DND-41 (cell line): ENCODE data around the gene SLCO4A1.

Source experiments
- ATAC-seq: fragments of 200-7000 bp; cut with Tn5 transposase; 3 replicates; pipeline ENCODE4 v1.9.1; 2021; ENCODE audit warnings: low read depth; ENCODE audit not compliant: insufficient read depth
- DNase-seq: peaks from one replicate; pipeline ENCODE4 v3.0.0-alpha.2; 2020
- H2AFZ ChIP-seq: 2 replicates; pipeline ENCODE4 v1.6.0; 2012; ENCODE audit warnings: low read depth, low read length
- H3K27ac ChIP-seq: 2 replicates; pipeline ENCODE4 v1.5.1; 2012; ENCODE audit warnings: low read length, inconsistent platforms
- H3K27me3 ChIP-seq: fragments of 200-600 bp; sonication (generic); 2 replicates; pipeline ENCODE4 v1.6.0; 2012; ENCODE audit warnings: low read length, mild to moderate bottlenecking, inconsistent platforms; ENCODE audit not compliant: insufficient read depth, poor library complexity
- H3K36me3 ChIP-seq: 2 replicates; pipeline ENCODE4 v1.5.1; 2012; ENCODE audit warnings: low read length, inconsistent platforms; ENCODE audit not compliant: insufficient read depth
- H3K4me1 ChIP-seq: 2 replicates; pipeline ENCODE4 v1.5.1; 2012; ENCODE audit warnings: mild to moderate bottlenecking, low read length; ENCODE audit not compliant: insufficient read depth
- H3K4me2 ChIP-seq: 2 replicates; pipeline ENCODE4 v1.6.0; 2012; ENCODE audit warnings: mild to moderate bottlenecking, moderate library complexity, low read length, inconsistent platforms; ENCODE audit not compliant: insufficient read depth
- H3K4me3 ChIP-seq, 2 experiments: fragments of 200-600 bp in 1 of 2; shearing (Covaris generic) in 1 of 2; 2 replicates each; pipeline ENCODE4 v1.5.1; 2012 to 2016; ENCODE audit warnings: inconsistent platforms in 2 of 2, low read length in 2 of 2, mild to moderate bottlenecking in 2 of 2, low read depth in 1 of 2, moderate library complexity in 1 of 2
- H3K79me2 ChIP-seq: 2 replicates; pipeline ENCODE4 v1.6.0; 2012; ENCODE audit warnings: low read length, inconsistent platforms; ENCODE audit not compliant: insufficient read depth
- H3K9ac ChIP-seq: 2 replicates; pipeline ENCODE4 v1.6.0; 2012; ENCODE audit warnings: low read depth, mild to moderate bottlenecking, inconsistent platforms, low read length, moderate library complexity
- H3K9me3 ChIP-seq: 2 replicates; pipeline ENCODE4 v1.5.1; 2012; ENCODE audit warnings: low read length, moderate library complexity, mild to moderate bottlenecking, inconsistent platforms; ENCODE audit not compliant: insufficient read depth, severe bottlenecking
- H4K20me1 ChIP-seq: 2 replicates; pipeline ENCODE4 v1.6.0; 2012; ENCODE audit warnings: low read length; ENCODE audit not compliant: insufficient read depth
- CTCF ChIP-seq: IDR thresholded peaks from 2 replicates; pipeline ENCODE4 v1.5.1; 2012; ENCODE audit warnings: borderline replicate concordance, low read length, moderate library complexity, mild to moderate bottlenecking; ENCODE audit not compliant: poor library complexity, severe bottlenecking; ENCODE audit errors: extremely low read depth
- EZH2 ChIP-seq: IDR thresholded peaks from 3 replicates; pipeline ENCODE4 v1.6.1; 2012; ENCODE audit warnings: borderline replicate concordance, low read depth, mild to moderate bottlenecking, moderate library complexity, low read length, inconsistent platforms; ENCODE audit not compliant: severe bottlenecking

Gene SLCO4A1

GRCh38 chr20:62663145-62664018 lies 21.1 kb downstream of the SLCO4A1 start:
- DNase-seq (no peak), ATAC-seq (no peak)
- Histone ChIP-seq H3K4me3 (no peak overlapping the region), H3K27ac (no peak overlapping the region), H3K27me3 (no peaks in the 10 kb centered on the region), H3K4me1 (no peaks in the 10 kb centered on the region), H3K9ac (no peak overlapping the region), H2AFZ (no peak overlapping the region), H3K79me2 (no peaks in the 10 kb centered on the region), H4K20me1 (peaks cover 57% of the 10 kb centered on the region), H3K36me3 (peaks cover 69% of the 10 kb centered on the region), H3K4me2 (no peak overlapping the region), H3K9me3 (no peaks in the 10 kb centered on the region)
- TF ChIP-seq CTCF, result no peak
- TF ChIP-seq EZH2, result no peak

GRCh38 chr20:62664019-62664971 lies 22.0 kb downstream of the SLCO4A1 start:
- TF ChIP-seq EZH2 (no peak), CTCF (no peak)
- Histone ChIP-seq H2AFZ (no peak overlapping the region), H3K9ac (no peak overlapping the region), H3K9me3 (no peaks in the 10 kb centered on the region), H3K27ac (no peak overlapping the region), H3K79me2 (no peaks in the 10 kb centered on the region), H3K4me2 (no peak overlapping the region), H4K20me1 (peaks cover 55% of the 10 kb centered on the region), H3K4me1 (no peaks in the 10 kb centered on the region), H3K4me3 (no peak overlapping the region), H3K27me3 (no peaks in the 10 kb centered on the region), H3K36me3 (peaks cover 72% of the 10 kb centered on the region)
- ATAC-seq, result no peak
- no peak for DNase-seq

- TF ChIP-seq EZH2, result no peak
- TF ChIP-seq CTCF, result no peak
- H3K4me2 ChIP-seq, result no peak overlapping the region
Measured at GRCh38 chr20:62665153-62665754, 23.0 kb downstream of the SLCO4A1 start.

More at GRCh38 chr20:62665153-62665754, 23.0 kb downstream of the SLCO4A1 start:
- no peak for ATAC-seq
- Histone ChIP-seq H3K9ac (no peak overlapping the region), H4K20me1 (peaks cover 47% of the 10 kb centered on the region), H3K79me2 (no peaks in the 10 kb centered on the region), H3K27me3 (no peaks in the 10 kb centered on the region), H3K9me3 (no peaks in the 10 kb centered on the region), H3K4me1 (no peaks in the 10 kb centered on the region), H2AFZ (no peak overlapping the region), H3K27ac (no peak overlapping the region), H3K36me3 (peaks cover 74% of the 10 kb centered on the region), H3K4me3 (no peak overlapping the region)
- no peak for DNase-seq
